ENCODE results near the gene PTPRD.

The PTPRD gene

DNA sequence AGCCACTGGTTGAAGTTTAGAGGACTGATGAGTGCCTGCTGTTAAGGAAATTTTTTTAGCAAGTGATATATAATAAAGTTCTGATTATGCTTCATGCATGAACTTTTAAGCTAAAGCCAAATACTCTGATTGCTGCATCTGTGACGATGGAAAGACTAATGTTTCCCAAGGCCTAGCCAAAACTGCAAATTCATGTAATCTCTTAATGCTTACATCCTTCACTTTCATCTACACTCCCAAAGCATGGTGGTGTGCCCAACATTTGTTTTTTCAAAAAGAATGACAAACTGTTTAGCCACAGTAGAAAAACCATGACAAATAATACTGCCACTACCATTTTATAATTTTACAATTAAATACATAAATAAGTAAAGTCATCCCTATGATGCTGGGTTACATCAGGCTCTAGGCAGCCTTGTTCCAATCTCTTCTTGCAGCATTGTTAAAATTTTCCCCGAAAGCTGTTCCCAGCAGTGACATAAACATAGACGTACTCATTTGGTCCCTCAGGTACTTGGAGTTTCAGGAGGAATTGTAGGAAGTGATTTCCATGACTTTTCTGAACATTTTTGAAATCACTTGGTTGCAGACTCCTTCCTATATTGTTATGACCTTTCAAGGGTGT, 2187.9 kb downstream of the PTPRD start:
- no peak for DNase-seq (ENCODE audit: low read depth, low spot score)
- H3K27ac ChIP-seq = no peak overlapping the region

DNA sequence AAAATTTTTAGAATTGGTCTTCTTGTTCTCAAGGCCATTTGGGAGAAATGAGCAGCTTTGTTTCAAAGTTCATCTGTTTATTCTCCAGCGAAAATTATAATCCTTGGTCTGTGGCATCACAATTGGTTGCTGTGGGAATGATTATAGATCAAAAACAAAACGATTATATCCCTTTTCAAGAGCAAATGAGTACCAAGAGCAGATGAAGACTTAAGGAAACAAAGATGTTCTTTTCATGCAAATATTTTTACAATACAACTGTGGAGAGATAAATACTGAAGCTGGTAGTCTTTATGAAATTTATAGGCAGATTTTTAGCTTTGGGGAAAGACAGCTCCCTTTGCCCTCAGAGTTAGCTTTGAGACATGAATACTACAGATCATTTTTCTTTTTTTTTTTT, 2192.4 kb downstream of the PTPRD start:
- H3K27ac ChIP-seq = no peak overlapping the region
- no peak for DNase-seq (ENCODE audit: low read depth, low spot score)

DNA sequence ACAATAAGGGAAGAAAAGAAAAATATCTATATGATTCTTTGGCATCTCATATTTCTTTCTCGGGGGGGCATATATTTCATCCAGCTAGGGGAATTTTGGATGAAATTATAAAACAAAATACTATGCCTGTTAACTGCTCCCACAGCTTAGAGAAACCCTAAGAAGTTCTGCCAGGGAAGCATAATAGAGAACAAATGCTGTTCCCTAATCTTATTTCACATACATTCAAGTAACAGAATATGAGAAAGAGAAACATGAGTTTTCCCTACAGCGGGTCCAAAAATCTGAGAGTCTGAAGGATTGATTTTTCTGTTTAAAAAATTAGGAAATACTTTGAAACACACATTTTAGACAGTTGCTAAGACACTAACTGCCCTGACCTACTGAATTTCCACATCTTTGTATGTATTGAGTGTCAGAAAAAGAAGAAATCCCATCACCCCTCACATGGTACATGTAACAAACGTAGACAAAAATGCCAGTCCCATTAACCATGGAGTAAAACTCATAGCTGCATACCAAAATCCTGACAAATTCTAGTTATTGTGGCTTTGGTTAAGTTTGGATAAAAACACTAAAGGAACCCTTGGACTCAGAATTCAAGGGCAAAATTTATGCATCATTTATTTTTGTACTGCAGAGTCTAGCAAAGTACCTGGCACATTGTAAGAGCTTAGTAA, 2193.1 kb downstream of the PTPRD start:
- no peak overlapping the region for H3K27ac ChIP-seq
- DNase-seq (ENCODE audit: low read depth, low spot score) = no peak

DNA sequence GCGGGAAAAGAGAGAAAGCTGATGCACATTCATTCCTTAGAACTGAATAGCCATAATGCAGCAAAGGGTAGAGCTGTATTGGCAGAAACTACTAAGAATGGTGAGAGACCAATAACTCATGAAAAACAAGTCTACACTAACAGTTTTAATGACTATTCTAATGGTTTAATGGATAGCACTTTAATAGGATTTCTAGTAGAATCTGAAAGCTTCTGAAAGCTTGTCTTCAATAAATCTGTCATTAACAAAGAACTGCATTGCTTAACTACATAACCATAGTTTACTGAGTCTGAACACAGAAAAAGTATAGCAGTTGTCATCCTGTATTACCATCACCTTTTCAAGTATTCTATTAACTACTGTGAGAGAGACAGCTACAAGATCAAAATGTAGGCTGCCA, 2195.5 kb downstream of the PTPRD start:
- H3K27ac ChIP-seq = no peak overlapping the region
- no peak for DNase-seq (ENCODE audit: low read depth, low spot score)

DNA sequence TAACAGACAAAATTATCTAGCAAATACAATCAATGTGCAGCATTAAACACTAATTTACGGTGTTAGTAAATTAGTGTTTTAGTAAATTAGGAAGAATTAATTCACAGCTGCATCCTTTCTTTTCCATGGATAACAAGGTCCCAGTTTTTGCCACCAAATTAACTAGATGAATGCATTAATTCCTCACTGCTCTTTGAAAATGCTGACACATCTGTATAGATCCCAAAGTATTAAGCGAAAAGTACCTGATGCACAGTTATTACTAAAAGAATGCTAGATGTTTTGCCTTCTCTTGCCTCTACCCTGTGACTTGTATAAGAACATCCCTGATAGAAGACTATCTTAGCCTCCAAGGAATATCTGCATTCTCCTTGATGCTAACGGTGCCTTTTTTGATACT, 2200.5 kb downstream of the PTPRD start:
- H3K27ac ChIP-seq = no peak overlapping the region
- no peak for DNase-seq (ENCODE audit: low read depth, low spot score)

DNA sequence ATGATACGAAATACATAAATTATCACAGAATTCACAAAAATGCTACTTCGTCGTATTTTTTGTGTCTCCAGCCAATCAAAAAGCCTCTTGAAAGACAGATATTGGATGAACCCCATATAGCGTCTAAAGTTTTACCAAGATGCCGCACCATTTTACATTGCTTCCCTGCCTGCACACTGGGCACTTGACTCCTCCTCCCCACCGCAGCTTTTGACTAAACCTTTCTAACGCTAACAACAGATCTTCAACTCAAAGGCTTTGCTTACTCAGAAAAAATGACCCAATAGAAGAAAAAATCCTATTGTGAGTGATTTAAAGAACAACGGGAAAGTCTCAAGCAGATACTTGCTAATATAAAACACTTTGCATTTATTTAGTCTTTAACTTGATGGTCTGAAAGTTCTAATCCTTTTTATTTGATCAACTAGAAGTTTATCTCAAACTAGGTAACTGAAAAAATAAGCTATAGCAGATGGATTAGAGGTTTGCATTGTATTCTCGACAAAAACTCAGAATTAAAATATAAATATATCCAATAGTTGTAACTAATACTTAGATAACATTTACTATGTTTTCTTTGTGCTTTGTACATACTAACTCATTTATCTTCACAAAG, 2204.1 kb downstream of the PTPRD start:
- no peak overlapping the region for H3K27ac ChIP-seq
- no peak for DNase-seq (ENCODE audit: low read depth, low spot score)

DNA sequence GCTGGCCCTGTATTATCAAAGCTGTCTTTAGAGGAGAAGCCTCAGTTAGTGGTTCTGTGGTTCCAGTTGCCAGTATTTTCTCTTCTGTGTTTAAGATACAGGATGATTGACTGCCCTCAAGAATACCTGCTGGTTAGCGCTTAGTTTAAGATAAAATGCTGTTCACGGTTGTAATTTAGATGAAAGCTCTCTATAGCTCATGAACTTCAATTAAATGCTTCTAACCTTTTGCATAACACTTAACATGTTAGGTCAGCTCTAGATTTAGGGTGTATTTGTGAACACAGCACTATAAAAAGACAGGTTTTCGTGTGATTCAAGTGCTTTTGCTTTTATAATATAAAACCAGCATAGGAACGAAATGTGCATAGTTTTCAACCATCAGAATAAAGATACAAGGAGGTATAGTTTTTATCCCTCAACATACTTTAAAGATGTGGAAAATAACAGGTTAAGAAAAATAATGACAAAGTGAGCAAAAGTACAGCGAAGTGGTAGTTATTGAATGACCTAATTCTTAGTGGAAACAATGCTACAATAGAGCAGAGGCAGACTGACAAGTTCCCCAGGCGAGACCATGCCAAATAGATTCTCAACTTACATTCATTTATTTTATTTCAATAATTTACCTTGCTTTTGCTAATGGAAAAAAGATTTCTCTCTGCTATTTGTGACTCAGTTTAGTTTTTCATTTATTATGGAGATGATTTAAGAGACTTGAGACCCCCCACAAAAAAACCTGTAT, 2210.7 kb downstream of the PTPRD start:
- no peak overlapping the region for H3K27ac ChIP-seq
- no peak for DNase-seq (ENCODE audit: low read depth, low spot score)

DNA sequence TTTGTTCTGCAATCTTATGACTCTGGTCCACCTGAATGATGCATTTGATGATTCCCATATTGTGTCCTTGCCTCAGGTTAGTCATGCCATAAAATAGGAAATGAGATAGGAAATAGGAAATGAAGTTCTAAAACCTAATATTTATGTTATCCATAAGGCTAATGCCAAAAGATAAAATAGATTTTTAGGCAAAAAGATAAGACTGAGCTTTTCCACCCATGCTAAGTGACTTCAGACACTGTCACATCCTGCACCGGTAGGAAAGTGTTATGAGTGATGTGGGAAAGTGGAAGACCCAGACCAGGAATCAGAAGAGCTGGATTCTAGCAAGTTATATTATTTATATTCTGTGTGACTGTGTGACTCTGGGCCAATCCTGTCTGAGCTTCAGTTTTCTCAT, 2212.4 kb downstream of the PTPRD start:
- DNase-seq (ENCODE audit: low read depth, low spot score) = no peak
- no peak overlapping the region for H3K27ac ChIP-seq

DNA sequence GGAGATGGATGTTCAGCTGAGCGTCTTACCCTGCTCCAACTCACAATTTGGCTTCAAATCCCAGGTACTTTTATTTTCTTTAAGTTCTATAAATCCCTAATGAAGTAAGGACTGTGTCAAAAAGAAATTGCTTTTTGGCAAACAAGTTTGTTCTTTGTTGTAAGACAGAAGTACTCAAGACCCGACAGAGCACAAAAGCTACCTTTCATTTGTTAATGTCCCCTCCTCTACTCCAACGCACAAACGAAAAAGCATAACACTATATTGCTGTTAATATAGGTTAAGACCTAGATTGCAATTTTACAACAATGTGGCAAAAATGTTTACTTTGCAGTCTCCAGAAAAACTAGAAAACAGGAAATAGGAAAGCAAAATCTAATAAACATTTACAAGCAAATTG, 2217.8 kb downstream of the PTPRD start:
- no peak for DNase-seq (ENCODE audit: low read depth, low spot score)
- H3K27ac ChIP-seq = no peak overlapping the region

DNA sequence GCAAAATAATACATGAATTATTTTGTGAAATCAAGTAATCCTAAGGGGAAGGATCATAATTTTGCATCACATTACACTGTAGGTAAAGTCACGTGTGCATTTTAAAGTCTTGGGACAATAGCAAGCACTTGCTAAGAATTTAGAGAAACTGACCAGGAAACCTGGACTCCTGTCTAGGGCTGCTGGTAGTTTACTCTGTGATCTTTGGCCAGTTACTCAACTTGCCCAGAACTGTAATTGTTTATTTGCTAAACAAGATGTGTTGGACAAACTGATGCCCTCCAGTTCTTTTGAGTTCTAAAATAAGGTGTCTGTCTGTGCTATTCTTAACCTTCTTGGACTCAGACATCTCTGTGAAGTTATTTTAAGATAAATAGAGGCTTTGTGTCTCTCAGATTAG, 2218.5 kb downstream of the PTPRD start:
- no peak overlapping the region for H3K27ac ChIP-seq
- DNase-seq (ENCODE audit: low read depth, low spot score) = no peak

DNA sequence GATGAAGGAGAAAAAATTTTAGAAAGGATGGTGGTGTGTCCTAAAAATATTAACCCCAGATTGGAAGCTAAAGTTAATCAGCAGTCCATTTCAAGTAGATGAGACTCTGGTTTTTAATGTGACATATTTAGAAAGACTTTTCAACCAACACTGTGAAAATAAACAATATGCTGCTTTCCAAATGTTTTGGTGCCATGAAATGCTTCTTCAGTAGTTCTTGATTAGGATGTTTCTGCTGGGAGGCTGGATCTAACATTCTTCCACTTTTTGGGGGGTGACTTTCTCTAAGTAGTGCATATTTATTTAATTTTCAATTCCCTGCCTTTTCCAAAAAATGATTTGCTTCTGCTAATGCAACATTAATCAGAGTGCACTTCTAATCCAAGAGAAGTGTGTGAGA, 2219.9 kb downstream of the PTPRD start:
- no peak overlapping the region for H3K27ac ChIP-seq
- DNase-seq (ENCODE audit: low read depth, low spot score) = no peak

DNA sequence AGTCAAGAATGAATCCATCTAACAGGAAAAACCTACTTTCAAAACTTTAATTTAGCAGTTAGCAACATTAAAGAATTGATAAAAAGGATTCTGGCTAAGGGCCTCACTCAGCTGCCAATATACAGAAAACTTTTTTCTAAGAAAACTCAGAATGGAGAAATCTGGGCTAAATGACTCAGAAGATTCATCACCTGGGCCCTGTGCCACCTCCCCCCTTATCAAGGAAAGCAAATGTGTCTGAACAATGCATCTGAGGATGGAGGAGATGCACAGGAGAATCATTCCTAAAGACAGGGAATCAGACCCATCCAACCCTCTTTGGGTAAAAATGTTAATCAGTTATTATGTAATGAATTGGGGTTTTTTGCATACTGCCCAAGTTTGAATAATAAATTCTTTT, 2221.2 kb downstream of the PTPRD start:
- DNase-seq (ENCODE audit: low read depth, low spot score) = no peak
- H3K27ac ChIP-seq = no peak overlapping the region

DNA sequence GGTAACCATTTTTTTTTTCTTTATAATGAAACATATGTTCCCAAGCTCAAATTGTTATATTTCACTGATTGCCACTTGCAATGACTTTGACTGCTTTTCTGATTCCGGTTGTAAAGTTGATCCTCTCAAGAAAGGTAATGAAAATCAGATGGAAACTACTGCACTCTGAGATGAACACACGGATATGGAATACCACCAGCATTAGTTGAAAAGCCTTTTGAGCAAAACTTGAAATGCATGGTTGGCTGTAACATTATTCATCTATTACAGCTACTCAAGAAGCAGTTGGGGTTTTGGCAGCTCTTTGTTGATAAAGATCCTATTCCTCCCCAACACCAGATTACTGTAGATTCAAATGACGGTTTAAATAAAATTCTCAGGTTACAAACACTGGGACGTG, 2221.7 kb downstream of the PTPRD start:
- DNase-seq (ENCODE audit: low read depth, low spot score) = no peak
- H3K27ac ChIP-seq = no peak overlapping the region

DNA sequence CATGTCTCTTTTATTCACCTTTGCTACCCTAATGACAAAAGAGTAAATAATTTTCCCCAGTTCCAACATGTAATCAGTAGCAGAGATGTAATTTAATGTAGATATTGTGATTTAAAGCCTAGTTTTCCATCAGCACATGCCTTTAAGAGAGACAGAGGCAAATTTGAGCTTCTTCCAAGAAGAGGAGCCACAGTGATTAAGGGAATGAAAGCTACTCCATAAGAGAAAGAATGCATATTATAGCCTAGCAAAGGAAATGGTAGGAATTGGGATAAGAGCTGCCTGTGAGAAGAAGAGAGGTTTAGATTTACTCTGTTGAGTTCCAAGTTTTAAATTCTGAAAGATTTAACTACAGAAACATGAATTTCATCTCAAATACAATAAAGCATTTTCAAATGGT, 2222.2 kb downstream of the PTPRD start:
- H3K27ac ChIP-seq = no peak overlapping the region
- DNase-seq (ENCODE audit: low read depth, low spot score) = no peak

DNA sequence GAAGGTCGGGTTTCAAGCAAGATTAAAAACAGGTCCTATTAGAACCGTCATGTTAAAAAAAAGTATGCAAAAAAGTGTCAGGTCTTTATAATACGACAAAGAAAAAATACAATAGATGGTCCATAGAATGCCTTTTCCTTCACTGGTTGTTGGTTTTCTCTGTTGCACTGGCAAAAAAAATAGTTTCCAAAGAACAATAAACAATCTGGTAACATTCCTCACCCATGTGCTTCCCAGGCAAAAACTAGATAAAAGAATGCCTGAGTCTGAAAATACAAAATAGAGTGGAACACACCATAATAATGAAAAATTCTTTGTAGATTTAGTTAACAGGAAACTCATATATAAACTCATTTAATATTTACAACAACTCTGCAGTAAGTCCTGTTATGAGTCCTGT, 2223.3 kb downstream of the PTPRD start:
- DNase-seq (ENCODE audit: low read depth, low spot score) = no peak
- no peak overlapping the region for H3K27ac ChIP-seq

DNA sequence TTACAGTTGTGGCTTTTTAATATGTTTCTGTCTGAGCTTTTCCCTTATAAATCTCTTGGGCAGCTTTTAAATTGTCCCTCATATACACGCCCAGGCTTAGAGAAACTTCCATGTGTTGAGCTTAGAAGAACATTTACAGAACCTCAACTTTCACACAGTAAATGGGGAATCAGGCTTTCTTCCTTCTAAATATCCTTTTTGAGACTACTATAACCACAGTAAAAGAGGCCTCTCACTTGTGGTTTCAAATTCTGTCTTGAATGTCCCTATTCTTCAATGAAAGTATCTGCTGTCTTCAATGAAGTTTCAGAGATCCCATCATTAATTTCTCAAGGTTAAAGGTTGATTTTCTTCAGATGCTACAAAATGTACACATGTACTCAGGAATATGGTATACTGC, 2224.7 kb downstream of the PTPRD start:
- no peak overlapping the region for H3K27ac ChIP-seq
- DNase-seq (ENCODE audit: low read depth, low spot score) = no peak

DNA sequence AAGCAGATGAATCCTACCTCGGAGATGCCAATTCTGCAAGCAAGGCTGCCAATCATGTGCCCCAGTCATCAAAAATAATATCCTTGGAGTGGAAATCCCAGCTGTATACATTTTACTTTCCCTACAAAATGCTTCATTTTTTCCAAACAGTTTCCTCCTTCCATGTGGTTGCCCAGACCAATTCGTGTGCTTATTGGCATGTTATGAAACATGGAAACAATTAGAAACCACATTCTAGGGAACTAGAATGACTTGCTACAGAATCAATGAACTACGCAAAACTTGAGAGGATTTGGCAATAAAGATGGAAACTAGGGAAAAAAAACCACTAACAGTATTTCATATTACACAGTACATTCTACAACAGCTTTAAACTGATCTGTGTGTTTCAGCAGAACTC, 2228.7 kb downstream of the PTPRD start:
- no peak overlapping the region for H3K27ac ChIP-seq
- no peak for DNase-seq (ENCODE audit: low read depth, low spot score)

DNA sequence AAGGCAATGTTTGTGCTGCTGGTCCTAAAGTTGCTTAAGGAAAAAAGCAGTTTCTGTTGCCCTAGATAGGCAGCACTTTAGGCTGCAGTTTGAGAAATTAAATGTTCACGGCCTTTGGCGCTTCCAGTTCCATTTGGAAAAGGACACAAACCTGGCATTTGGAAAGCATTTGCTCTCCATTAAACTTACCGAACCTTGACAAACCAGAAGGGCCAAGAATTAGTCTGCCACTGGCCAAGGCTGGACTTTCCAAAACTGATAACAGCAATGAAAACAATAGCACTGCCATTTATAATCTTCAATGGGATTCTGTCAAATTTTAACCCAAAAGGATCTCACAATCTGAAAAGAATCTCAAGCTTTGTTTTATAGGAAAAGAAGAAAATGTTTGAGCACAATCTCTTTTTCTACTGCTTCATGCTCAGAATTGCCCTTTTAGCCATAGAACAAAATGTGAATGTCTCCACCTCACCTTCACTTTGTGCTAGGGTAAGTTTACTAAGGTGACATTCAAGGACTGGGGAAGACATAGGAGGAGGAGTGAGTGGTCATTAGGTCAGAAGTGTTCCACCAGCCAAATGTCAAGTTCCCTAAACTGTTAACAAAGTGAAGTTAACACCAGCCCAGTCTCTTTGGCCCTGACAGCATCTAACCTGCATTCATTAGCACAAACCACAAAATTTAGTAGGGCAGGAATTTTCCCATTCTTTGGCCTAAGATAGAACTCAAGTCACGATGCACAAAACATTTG, 2229.8 kb downstream of the PTPRD start:
- H3K27ac ChIP-seq = no peak overlapping the region
- DNase-seq (ENCODE audit: low read depth, low spot score) = no peak

DNA sequence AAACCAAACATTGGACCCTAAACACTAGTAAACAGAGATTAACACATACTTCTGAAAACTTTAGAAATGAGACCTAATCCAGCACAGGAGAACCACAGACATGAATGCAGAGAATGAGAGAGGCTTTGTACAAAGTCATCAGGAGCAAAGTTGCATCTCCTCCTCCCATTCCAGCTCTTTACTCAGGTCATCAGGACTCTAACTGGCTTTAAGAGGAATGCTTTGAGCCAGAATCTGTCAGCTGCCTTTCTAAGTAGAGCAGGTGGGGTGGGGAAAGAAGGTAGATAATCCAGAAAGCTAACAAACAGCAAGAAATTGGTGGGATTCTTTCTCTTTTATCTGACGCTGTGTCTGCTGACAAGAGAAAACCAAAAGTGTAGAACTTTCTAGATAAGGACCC, 2230.5 kb downstream of the PTPRD start:
- no peak for DNase-seq (ENCODE audit: low read depth, low spot score)
- no peak overlapping the region for H3K27ac ChIP-seq

DNA sequence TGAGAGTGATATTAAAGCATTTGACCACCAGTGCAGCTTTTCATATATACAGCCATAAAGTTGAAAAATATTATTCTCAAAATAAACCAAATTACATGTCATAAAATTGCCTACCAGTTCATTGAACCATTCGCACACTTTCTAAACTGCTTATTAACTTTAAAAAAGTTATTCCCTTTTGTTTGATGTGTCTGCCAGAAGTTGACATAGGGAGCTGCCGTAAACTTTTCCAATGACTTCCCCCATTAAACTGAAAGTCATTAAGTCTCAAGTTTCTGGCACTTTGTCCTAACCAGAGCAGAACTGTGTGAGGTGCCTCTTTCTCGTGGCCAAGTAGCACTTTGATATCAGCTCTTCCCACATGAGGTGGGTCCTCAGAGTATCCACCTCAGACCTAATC, 2231.2 kb downstream of the PTPRD start:
- H3K27ac ChIP-seq = no peak overlapping the region
- no peak for DNase-seq (ENCODE audit: low read depth, low spot score)

DNA sequence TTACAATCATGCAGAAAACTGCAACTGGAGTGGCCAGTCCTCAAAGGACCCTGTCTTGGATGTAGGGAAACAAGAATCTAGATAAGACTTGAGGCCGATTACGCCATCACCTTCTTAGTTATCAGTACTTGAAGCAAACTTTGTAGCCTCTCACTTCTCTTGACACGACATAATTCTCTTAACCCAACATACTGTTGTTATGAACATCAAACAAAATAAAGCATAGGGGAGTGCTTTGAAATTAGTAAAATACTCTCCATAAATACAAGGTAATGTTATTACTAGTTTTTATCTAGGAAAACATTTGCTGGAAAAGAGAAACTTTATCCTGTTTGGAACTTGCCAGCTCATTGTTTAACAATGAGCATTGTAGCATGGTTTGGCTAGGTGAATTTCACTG, 2238.3 kb downstream of the PTPRD start:
- no peak overlapping the region for H3K27ac ChIP-seq
- DNase-seq (ENCODE audit: low read depth, low spot score) = no peak
